GM21717 (cell line): ENCODE results near the gene QRICH1.

Experiments
- ATAC-seq: cut with Tn5 transposase; IDR thresholded peaks from one replicate; pipeline ENCODE4 v1.9.1; 2021; ENCODE audit warnings: mild to moderate bottlenecking, moderate library complexity; ENCODE audit not compliant: unreplicated experiment

The QRICH1 gene

GRCh38 chr3:49001155-49001554, 92.7 kb downstream of the QRICH1 start:
- ATAC-seq, result no peak

DNA sequence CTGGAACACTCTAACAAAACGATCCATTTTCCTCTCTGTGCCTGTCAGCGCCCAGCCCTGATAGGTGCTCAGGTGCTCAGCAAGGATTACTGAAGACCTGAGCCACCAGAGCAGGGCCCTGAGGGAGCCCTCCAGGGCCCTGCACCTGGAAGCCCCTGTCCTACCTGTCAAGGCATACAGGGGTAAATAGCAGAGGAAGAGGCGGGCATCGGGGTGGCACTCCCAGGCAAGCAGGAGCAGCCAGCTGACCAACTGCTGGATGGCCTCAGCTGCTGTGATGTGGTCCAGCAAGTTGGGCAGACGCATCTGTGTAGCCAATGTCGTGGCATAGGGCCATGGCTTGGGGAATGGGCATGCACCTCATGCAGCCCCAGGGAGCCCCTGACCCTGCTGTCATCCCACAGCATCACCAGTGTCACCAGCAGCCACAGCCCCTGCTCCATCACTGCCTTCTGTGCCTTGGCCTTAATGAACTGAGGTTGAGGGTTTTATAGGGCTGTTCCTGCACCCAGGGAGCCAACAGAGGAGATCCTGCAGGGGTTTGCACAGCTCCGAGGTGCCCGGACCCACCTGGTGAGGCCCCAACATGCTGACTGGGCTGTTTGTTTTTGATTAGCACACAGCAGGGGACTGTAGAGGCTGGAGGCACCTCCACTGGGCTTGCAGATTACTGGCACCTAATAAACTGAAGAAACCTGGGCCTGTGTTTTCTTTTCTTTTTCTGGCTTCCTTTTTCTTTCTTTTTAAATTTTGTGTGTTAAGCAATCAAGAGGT, 94.6 kb downstream of the QRICH1 start:
- no peak for ATAC-seq

- no peak for ATAC-seq
Measured at GRCh38 chr3:48997714-48998637, 95.9 kb downstream of the QRICH1 start.

- ATAC-seq, result no peak
Measured at GRCh38 chr3:48997102-48997635, 96.7 kb downstream of the QRICH1 start.

DNA sequence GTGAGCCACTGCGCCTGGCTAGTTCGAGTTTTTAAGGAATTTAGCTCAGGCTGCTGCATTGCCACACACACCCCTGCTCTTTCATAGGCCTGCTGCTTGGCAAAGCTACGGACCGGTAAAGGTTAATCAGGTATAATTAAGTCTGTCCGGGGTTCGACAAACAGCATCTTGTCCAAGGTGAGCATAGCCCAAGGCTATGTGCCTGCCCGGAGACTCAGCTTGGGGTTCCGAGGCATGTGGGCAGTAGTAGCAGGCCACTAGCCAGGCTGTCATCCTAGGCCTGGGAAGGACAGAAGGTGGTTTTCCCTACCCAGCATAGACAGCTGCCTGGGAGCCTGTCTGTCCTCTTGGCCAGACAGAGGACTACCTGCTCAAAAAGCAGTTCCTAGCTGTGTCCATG, 97.2 kb downstream of the QRICH1 start:
- no peak for ATAC-seq

- no peak for ATAC-seq
Measured at GRCh38 chr3:48993834-48994233, 100.0 kb downstream of the QRICH1 start.

- ATAC-seq, result no peak
Measured at GRCh38 chr3:48991851-48992545, 101.9 kb downstream of the QRICH1 start.

DNA sequence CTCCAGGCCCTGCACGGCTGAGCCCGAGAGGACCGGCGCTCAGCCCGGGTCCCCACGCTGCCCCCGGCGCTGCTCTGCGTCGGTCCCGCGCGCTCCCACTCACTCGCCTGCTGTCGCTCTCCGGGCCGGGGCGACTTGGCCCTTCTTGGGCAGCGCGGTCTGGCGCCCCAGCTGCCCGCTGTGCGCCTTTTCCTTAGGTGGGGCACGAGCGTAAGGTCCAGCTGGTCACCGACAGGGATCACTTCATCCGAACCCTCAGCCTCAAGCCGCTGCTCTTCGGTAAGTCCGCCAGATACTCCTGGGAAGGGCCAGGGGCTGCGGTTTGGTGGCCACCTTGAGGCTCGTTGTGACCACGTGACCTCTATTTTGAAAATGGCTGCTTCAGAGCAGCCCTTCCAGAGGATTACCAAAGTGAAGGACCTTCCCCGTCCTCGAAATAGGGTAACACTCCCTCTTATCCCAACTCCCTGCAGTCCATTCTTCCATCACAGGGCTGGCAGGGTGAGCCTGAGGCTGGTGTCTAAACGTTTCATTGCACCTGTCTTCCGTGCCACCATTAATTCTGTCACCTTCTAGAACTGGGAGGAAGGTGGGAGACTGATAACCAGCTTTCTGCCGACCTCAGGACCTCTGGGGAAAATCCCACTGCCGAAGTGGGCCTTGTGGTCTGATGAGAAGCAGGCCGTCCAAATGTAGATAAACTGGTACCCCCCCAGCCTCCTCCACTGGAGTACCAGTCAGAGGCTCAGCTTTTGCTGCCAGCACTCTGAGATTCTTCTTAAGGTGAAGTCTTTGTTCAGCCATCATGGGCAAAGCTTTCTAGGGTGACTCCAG, 103.0 kb downstream of the QRICH1 start:
- ATAC-seq, result peak; percentile 33

DNA sequence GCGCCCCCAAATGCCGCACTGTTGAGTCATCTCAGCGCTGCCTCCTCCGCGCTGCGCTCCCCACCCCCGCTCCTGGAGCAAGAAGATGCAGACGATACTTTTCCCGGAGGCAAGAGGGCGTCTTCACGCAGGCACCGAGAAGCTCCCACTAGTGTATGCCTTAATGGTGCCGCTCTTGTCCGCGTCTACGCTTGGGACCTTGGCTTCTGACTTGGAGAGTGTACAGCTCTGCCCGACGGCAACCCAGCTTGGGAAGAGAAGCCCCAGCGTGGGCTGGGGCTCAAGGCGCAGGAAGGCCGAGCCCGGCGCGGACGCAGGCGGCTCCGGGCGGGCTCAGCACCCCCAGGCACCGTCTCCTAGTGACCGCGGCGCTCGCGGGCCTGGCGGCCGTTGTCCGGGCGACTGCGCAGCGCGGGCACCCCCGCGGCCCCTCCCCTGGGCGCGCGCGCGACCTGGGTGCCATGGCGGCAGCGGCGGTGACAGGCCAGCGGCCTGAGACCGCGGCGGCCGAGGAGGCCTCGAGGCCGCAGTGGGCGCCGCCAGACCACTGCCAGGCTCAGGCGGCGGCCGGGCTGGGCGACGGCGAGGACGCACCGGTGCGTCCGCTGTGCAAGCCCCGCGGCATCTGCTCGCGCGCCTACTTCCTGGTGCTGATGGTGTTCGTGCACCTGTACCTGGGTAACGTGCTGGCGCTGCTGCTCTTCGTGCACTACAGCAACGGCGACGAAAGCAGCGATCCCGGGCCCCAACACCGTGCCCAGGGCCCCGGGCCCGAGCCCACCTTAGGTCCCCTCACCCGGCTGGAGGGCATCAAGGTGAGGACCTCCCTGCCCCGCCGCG, 103.9 kb downstream of the QRICH1 start, which contains the start of gene P4HTM:
Gene P4HTM (plus strand): TSS at position 446 of the 840 bp plus-strand sequence. CDS start 16 bp downstream, at position 462.
- peak; percentile 52 for ATAC-seq

GRCh38 chr3:48989126-48989795, 104.6 kb downstream of the QRICH1 start:
- no peak for ATAC-seq

GRCh38 chr3:48985831-48986376, 108.0 kb downstream of the QRICH1 start:
- no peak for ATAC-seq

DNA sequence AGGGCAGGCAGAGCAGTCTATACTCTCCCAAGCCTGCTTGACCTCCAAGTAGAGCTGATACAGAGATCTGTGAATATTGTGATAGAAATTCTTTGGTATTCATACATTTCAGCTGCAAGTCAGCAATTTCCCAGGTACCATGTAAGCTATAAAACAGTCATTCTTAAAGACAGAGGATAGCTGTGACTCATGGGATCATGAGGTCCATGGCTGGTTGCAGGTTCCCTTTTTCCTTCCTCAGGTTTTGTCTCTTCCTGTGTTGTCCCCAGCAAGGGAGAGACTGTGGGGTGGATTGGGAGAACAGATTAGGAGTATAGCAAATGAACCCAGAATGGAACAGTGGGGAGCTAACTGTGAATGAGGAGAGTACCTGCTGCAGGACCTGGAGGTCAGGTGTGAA, 109.2 kb downstream of the QRICH1 start:
- no peak for ATAC-seq

DNA sequence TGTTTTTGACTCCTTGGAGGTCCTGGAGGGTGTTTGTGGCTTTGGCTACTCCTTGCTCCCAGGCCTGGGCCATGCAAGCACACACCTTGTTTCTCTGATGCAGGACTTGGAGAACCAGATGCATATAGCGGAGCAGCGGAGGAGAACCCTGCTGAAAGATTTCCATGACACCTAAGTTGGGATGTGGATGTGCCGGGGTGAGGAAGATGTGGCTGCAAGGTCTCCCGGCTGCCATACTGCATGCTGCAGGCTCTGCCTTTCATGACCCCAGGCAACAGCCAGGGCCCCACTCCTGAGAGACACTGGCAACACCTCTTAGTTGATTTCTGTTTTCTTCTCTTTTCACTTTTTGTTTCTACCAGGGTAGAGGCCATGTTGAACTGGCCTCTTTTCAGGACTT, 110.8 kb downstream of the QRICH1 start:
- ATAC-seq, result no peak

- ATAC-seq, result no peak
Measured at GRCh38 chr3:48982686-48983085, 111.2 kb downstream of the QRICH1 start.

GRCh38 chr3:48982016-48982415, 111.9 kb downstream of the QRICH1 start:
- no peak for ATAC-seq

DNA sequence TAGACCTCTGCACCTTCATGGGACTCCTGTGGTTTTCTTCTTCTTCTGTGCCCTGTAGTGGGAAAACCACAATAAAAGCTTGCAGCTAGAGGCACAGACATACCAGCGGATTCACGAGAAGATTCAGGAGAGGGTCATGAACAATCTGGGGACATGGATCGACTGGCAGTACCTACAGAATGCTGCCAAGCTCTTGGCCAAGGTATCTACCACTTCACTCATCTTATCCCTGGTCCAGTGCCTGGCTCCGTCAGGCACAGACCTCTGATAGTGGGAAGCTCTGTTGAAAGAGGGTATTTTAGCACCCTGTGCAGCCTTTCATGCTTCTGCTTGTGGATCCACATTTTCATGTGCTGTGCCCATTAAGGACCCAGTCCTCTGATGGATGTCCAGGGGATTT, 113.6 kb downstream of the QRICH1 start:
- ATAC-seq, result no peak
